GM12878 (cell line): ENCODE data around the gene ZNF618. TPM values are rescaled to one million over a fixed set of nuclear protein-coding genes. Genes with fewer than 3 reads are reported as not detected.

Experiments used
- ATAC-seq: fragments of 200-7000 bp; cut with Tn5 transposase; 3 replicates; pipeline ENCODE4 v1.9.1; 2020; ENCODE audit warnings: mild to moderate bottlenecking, moderate library complexity
- BruUV-seq: library from RNA; stranded (reverse); fragments of 400-500 nt; replicated peaks from 2 replicates; lab custom pipeline; 2021; lab: Mats Ljungman, UMichigan
- CTCF ChIA-PET: fragments of 300-600 bp; sonication (Branson Sonifier 250); formaldehyde crosslinking; extraction: SDS; loops from one replicate; lab custom pipeline; 2021; ENCODE audit warnings: inconsistent platforms; lab: Yijun Ruan, JAX
- POLR2A ChIA-PET: fragments of 350-600 bp; formaldehyde crosslinking; extraction: SDS; loops from one replicate; lab custom pipeline; 2021; ENCODE audit warnings: inconsistent platforms; lab: Charles Lee
- RAD21 ChIA-PET: fragments of 300-600 bp; sonication (Branson Sonifier 250); formaldehyde crosslinking; loops from one replicate; lab custom pipeline; 2023; ENCODE audit warnings: antibody characterized with exemption; ENCODE audit not compliant: unreplicated experiment; lab: Charles Lee
- SMC1A ChIA-PET: fragments of 300-600 bp; sonication (Branson Sonifier 250); formaldehyde crosslinking; loops from one replicate; lab custom pipeline; 2023; ENCODE audit not compliant: unreplicated experiment, uncharacterized antibody; lab: Charles Lee
- DNase-seq: peaks from one replicate; pipeline ENCODE4 v3.0.0-alpha.2; 2011; ENCODE audit warnings: low read depth, low spot score
- FAIRE-seq: peaks from 3 replicates; lab custom pipeline; 2011; peaks lifted over from hg19 to GRCh38; lab: Jason Lieb, UNC
- H2AFZ ChIP-seq: 2 replicates; pipeline ENCODE4 v1.6.0; 2011; ENCODE audit warnings: low read depth, low read length, control low read depth; ENCODE audit not compliant: control insufficient read depth
- H3K27ac ChIP-seq: 2 replicates; pipeline ENCODE4 v1.5.1; 2011; ENCODE audit warnings: control low read depth; ENCODE audit not compliant: control insufficient read depth, insufficient read depth
- H3K27me3 ChIP-seq, 2 experiments: replicated peaks in 1 of 2; 2 replicates each; pipeline versions ENCODE4 v1.6.0 to v1.6.1; 2011; ENCODE audit warnings: low read length in 1 of 2; ENCODE audit not compliant: control insufficient read depth in 2 of 2, insufficient read depth in 2 of 2
- H3K36me3 ChIP-seq, 2 experiments: 2 replicates each; pipeline ENCODE4 v1.5.1; 2011; ENCODE audit warnings: low read length in 1 of 2; ENCODE audit not compliant: control insufficient read depth in 2 of 2, insufficient read depth in 2 of 2
- H3K4me1 ChIP-seq: 2 replicates; pipeline ENCODE4 v1.6.1; 2011; ENCODE audit warnings: mild to moderate bottlenecking, low read length, moderate library complexity, mixed read lengths; ENCODE audit not compliant: control insufficient read depth, insufficient read depth
- H3K4me2 ChIP-seq: 2 replicates; pipeline ENCODE4 v1.6.0; 2011; ENCODE audit warnings: control low read depth; ENCODE audit not compliant: control insufficient read depth, insufficient read depth
- H3K4me3 ChIP-seq: fragments of 200-600 bp; sonication (generic); 2 replicates; pipeline ENCODE4 v1.5.1; 2016
- H3K79me2 ChIP-seq: 2 replicates; pipeline ENCODE4 v1.6.0; 2011; ENCODE audit warnings: low read length; ENCODE audit not compliant: control insufficient read depth, insufficient read depth
- H3K9ac ChIP-seq: 2 replicates; pipeline ENCODE4 v1.8.0; 2011; ENCODE audit warnings: low read length, control low read depth, mixed read lengths; ENCODE audit not compliant: control insufficient read depth, insufficient read depth
- H3K9me3 ChIP-seq: replicated peaks from 3 replicates; pipeline ENCODE4 v1.5.1; 2011; ENCODE audit warnings: mild to moderate bottlenecking, low read length; ENCODE audit not compliant: control insufficient read depth, insufficient read depth
- H4K20me1 ChIP-seq: 2 replicates; pipeline ENCODE4 v1.6.0; 2011; ENCODE audit not compliant: control insufficient read depth, insufficient read depth
- DPF2 ChIP-seq: fragments of 450-650 bp; IDR thresholded peaks from 2 replicates; pipeline ENCODE4 v1.6.1; 2017; ENCODE audit warnings: mild to moderate bottlenecking
- EED ChIP-seq: sonication (generic); IDR thresholded peaks from 2 replicates; pipeline ENCODE4 v1.6.1; 2016; ENCODE audit warnings: antibody characterized with exemption, low read depth
- PAX8 ChIP-seq: fragments of 450-650 bp; IDR thresholded peaks from 2 replicates; pipeline ENCODE4 v1.6.1; 2017; ENCODE audit warnings: mild to moderate bottlenecking, moderate library complexity
- POU2F2 ChIP-seq: IDR thresholded peaks from 3 replicates; pipeline ENCODE4 v1.6.1; 2011; ENCODE audit warnings: low read depth, mild to moderate bottlenecking, low read length, borderline replicate concordance
- RB1 ChIP-seq: fragments of 450-650 bp; formaldehyde crosslinking; IDR thresholded peaks from 2 replicates; pipeline ENCODE4 v1.6.1; 2017; ENCODE audit warnings: mild to moderate bottlenecking, borderline replicate concordance
- TBL1XR1 ChIP-seq: IDR thresholded peaks from 2 replicates; pipeline ENCODE4 v1.6.1; 2012; ENCODE audit warnings: low read depth, low read length, improper control_type of control experiment
- ZNF217 ChIP-seq: fragments of 450-650 bp; IDR thresholded peaks from 2 replicates; pipeline ENCODE4 v1.6.1; 2017; ENCODE audit warnings: antibody characterized with exemption, mild to moderate bottlenecking
- WGBS: methylation state at CpG from one replicate; pipeline ENCODE4 v1.1.6; 2016; ENCODE audit warnings: low lambda C conversion rate; ENCODE audit not compliant: insufficient replicate concordance, insufficient coverage; ENCODE audit errors: missing lambda C conversion rate; 5-methylcytosine and 5-hydroxymethylcytosine counted together
- in situ Hi-C: fragments of 300-500 bp; cut with MboI; formaldehyde crosslinking; loops from 9 replicates; pipeline ENCODE4 v1.14.3; 2018; ENCODE audit warnings: mixed read lengths
- intact Hi-C: fragments of 100-400 bp; cut with micrococcal nuclease; formaldehyde crosslinking; loops from one replicate; pipeline ENCODE4 v1.14.2; 2022; ENCODE audit not compliant: unreplicated experiment
- polyA plus RNA-seq, 11 experiments: library from polyadenylated mRNA; depleted of rRNA in 4 of 11; unstranded in 6 of 11; stranded (reverse) in 5 of 11; fragments of >200 nt; fragmentation: Nextera tagmentation in 4 of 11; fragmentation: Illumina TruSeq in 1 of 11; extraction: Ambion mirVana in 4 of 11; extraction: Trizol in 1 of 11; gene quantifications; 1 replicate in 1 of 11; 2 replicates in 10 of 11; pipeline versions ENCODE4 v1.2.1 to v1.2.3, GENCODE V29; 2011 to 2016; ENCODE audit warnings: inconsistent platforms in 2 of 11, missing spikeins in 2 of 11, low read depth in 1 of 11
- total RNA-seq, 4 experiments: library from RNA; depleted of rRNA in 3 of 4; stranded (reverse); fragments of >200 nt in 3 of 4; fragmentation: Illumina TruSeq in 1 of 4; extraction: Trizol in 1 of 4; gene quantifications; 2 replicates each; pipeline versions ENCODE4 v1.2.1 to v1.2.3, GENCODE V29; 2013 to 2021
- TF ChIP-seq, protein P1 (sequence below): fragments of 450-650 bp; IDR thresholded peaks from 2 replicates; pipeline ENCODE4 v1.6.1; 2016; ENCODE audit warnings: mild to moderate bottlenecking, moderate library complexity, borderline replicate concordance
- TF ChIP-seq, protein P2 (sequence below): IDR thresholded peaks from 2 replicates; pipeline ENCODE4 v1.6.1; 2011; ENCODE audit warnings: low read depth, low read length, improper control_type of control experiment, borderline replicate concordance

Gene ZNF618
- total and polyA plus RNA-seq, 10 of the 15 experiments (the other 5 are each of a cell fraction or from before 2014, with no cell fraction given) = 0.01 to 0.24 (median 0.06) TPM; not detected in 2

DNA sequence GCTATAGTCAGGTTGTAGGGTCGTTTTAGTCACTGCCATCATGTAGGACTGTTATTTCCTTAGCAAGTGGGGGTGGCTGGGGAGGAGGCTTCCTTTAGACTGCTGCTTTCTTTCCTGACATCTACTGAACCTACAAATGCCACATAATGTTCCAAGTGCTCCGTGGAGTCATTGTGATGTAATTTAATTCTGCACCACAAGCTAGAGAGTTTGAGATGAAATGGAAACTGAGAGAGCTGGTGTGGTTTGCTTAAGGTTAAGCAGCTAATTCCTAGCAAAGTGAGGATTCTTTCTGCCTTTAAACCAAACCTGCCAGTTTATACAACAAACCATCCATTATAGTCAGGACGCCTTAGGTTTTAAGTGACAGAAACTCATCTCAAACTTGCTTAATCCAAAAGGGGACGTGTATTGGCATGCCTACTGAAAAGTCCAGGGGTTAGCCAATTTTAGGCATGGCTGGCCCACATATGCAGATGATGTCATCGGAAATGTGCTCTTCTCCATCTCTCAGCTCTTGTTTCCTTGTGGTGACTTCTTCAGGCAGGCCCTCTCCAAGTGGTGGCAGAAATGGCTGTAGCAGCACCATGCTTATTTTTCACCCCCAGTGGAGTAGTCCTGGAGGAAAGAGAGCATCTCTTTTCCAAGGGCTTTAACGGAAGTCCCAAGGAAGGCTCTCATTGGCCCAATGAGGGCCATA, 30.5 kb downstream of the ZNF618 start:
- BruUV-seq = no TSS peak

More for the DNA sequence above, 30.5 kb downstream of the ZNF618 start:
- in situ Hi-C loops = no loop called here
- Histone ChIP-seq H2AFZ (no peak overlapping the region), H3K9ac (no peak overlapping the region), H3K4me3 (no peak overlapping the region), H3K27ac (no peak overlapping the region), H3K27me3 (no peaks in the 10 kb centered on the region), H4K20me1 (no peaks in the 10 kb centered on the region)
- intact Hi-C loops = no loop called here
- POLR2A ChIA-PET = interaction anchor here (0.5 kb wide), 1 partner anchor 8 kb away, joined by 5 read pairs; no protein-coding TSS in a partner anchor
- CTCF ChIA-PET = no interaction called here
- DNase-seq = no peak
- TF ChIP-seq DPF2 (no peak), PAX8 (no peak), RB1 (no peak), EED (no peak), POU2F2 (no peak), TBL1XR1 (no peak), ZNF217 (no peak)
- TF ChIP-seq, protein P1, sequence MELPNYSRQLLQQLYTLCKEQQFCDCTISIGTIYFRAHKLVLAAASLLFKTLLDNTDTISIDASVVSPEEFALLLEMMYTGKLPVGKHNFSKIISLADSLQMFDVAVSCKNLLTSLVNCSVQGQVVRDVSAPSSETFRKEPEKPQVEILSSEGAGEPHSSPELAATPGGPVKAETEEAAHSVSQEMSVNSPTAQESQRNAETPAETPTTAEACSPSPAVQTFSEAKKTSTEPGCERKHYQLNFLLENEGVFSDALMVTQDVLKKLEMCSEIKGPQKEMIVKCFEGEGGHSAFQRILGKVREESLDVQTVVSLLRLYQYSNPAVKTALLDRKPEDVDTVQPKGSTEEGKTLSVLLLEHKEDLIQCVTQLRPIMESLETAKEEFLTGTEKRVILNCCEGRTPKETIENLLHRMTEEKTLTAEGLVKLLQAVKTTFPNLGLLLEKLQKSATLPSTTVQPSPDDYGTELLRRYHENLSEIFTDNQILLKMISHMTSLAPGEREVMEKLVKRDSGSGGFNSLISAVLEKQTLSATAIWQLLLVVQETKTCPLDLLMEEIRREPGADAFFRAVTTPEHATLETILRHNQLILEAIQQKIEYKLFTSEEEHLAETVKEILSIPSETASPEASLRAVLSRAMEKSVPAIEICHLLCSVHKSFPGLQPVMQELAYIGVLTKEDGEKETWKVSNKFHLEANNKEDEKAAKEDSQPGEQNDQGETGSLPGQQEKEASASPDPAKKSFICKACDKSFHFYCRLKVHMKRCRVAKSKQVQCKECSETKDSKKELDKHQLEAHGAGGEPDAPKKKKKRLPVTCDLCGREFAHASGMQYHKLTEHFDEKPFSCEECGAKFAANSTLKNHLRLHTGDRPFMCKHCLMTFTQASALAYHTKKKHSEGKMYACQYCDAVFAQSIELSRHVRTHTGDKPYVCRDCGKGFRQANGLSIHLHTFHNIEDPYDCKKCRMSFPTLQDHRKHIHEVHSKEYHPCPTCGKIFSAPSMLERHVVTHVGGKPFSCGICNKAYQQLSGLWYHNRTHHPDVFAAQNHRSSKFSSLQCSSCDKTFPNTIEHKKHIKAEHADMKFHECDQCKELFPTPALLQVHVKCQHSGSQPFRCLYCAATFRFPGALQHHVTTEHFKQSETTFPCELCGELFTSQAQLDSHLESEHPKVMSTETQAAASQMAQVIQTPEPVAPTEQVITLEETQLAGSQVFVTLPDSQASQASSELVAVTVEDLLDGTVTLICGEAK = no peak
- TF ChIP-seq, protein P2, sequence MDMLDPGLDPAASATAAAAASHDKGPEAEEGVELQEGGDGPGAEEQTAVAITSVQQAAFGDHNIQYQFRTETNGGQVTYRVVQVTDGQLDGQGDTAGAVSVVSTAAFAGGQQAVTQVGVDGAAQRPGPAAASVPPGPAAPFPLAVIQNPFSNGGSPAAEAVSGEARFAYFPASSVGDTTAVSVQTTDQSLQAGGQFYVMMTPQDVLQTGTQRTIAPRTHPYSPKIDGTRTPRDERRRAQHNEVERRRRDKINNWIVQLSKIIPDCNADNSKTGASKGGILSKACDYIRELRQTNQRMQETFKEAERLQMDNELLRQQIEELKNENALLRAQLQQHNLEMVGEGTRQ = no peak
- TF ChIP-seq, all 136 proteins: peak for 0
- whole genome bisulfite sequencing = 26% methylated on average over 6 of the region's 6 CpGs
- no peak overlapping the region for H3K4me2 ChIP-seq
- ChIA-PET SMC1A (no interaction called here), RAD21 (no interaction called here)
- no peak for ATAC-seq
- no peaks in the 10 kb centered on the region for H3K4me1 ChIP-seq
- H3K9me3 ChIP-seq = no peaks in the 10 kb centered on the region
- no peak for FAIRE-seq
- no peaks in the 10 kb centered on the region for H3K79me2 ChIP-seq
- H3K36me3 ChIP-seq = no peaks in the 10 kb centered on the region
